HEK293T (cell line): ENCODE results near the gene SH2D4B.
A peak's percentile ranks its signal among the peaks of the same experiment; 100 is the strongest.

Source experiments
- CTCF ChIA-PET: fragments of 350-600 bp; formaldehyde crosslinking; extraction: SDS; loops from one replicate; lab custom pipeline; 2021; ENCODE audit warnings: antibody characterized with exemption, inconsistent platforms; lab: Yijun Ruan, JAX
- POLR2A ChIA-PET: fragments of 350-600 bp; formaldehyde crosslinking; extraction: SDS; loops from one replicate; lab custom pipeline; 2020; ENCODE audit warnings: antibody characterized with exemption, inconsistent platforms; lab: Yijun Ruan, JAX
- DNase-seq: peaks from one replicate; pipeline ENCODE4 v3.0.0; 2012; ENCODE audit warnings: mixed read lengths; ENCODE audit errors: extremely low spot score
- ARNT ChIP-seq: fragments of 450-650 bp; IDR thresholded peaks from 2 replicates; pipeline ENCODE4 v1.6.1; 2017; ENCODE audit warnings: mild to moderate bottlenecking
- BHLHE40 ChIP-seq: fragments of 450-650 bp; IDR thresholded peaks from 2 replicates; pipeline ENCODE4 v1.6.1; 2016; ENCODE audit warnings: mild to moderate bottlenecking, moderate library complexity, borderline replicate concordance
- CTBP1 ChIP-seq: fragments of 450-650 bp; IDR thresholded peaks from 2 replicates; pipeline ENCODE4 v1.6.1; 2016; ENCODE audit warnings: borderline replicate concordance
- ELF4 ChIP-seq: fragments of 450-650 bp; IDR thresholded peaks from 2 replicates; pipeline ENCODE4 v1.6.1; 2017; ENCODE audit warnings: antibody characterized with exemption
- FOXA1 ChIP-seq: fragments of 450-650 bp; IDR thresholded peaks from 2 replicates; pipeline ENCODE4 v1.6.1; 2016; ENCODE audit warnings: mild to moderate bottlenecking
- FOXK2 ChIP-seq: fragments of 450-650 bp; IDR thresholded peaks from 2 replicates; pipeline ENCODE4 v1.6.1; 2016; ENCODE audit warnings: mild to moderate bottlenecking
- FOXM1 ChIP-seq: fragments of 450-650 bp; IDR thresholded peaks from 2 replicates; pipeline ENCODE4 v1.6.1; 2017; ENCODE audit warnings: mild to moderate bottlenecking, borderline replicate concordance
- HDGF ChIP-seq: fragments of 450-650 bp; IDR thresholded peaks from 2 replicates; pipeline ENCODE4 v1.6.1; 2017; ENCODE audit warnings: antibody characterized with exemption, borderline replicate concordance
- L3MBTL2 ChIP-seq: fragments of 450-650 bp; conservative IDR thresholded peaks from 2 replicates; pipeline ENCODE4 v1.6.1; 2016; ENCODE audit warnings: mild to moderate bottlenecking
- LEF1 ChIP-seq: fragments of 450-650 bp; IDR thresholded peaks from 2 replicates; pipeline ENCODE4 v1.6.1; 2017; ENCODE audit warnings: mild to moderate bottlenecking, borderline replicate concordance
- NFRKB ChIP-seq: fragments of 450-650 bp; IDR thresholded peaks from 2 replicates; pipeline ENCODE4 v1.6.1; 2016; ENCODE audit warnings: mild to moderate bottlenecking, moderate library complexity
- SP1 ChIP-seq: fragments of 450-650 bp; IDR thresholded peaks from 2 replicates; pipeline ENCODE4 v1.6.1; 2017
- SUZ12 ChIP-seq: fragments of 450-650 bp; IDR thresholded peaks from 2 replicates; pipeline ENCODE4 v1.6.1; 2016; ENCODE audit warnings: mild to moderate bottlenecking
- TARDBP ChIP-seq: fragments of 450-650 bp; IDR thresholded peaks from 2 replicates; pipeline ENCODE4 v1.6.1; 2016
- ZNF384 ChIP-seq: fragments of 450-650 bp; IDR thresholded peaks from 2 replicates; pipeline ENCODE4 v1.6.1; 2016
- TF ChIP-seq, protein P1 (sequence below): fragments of 450-650 bp; IDR thresholded peaks from 2 replicates; pipeline ENCODE4 v1.6.1; 2016

SH2D4B gene

DNA sequence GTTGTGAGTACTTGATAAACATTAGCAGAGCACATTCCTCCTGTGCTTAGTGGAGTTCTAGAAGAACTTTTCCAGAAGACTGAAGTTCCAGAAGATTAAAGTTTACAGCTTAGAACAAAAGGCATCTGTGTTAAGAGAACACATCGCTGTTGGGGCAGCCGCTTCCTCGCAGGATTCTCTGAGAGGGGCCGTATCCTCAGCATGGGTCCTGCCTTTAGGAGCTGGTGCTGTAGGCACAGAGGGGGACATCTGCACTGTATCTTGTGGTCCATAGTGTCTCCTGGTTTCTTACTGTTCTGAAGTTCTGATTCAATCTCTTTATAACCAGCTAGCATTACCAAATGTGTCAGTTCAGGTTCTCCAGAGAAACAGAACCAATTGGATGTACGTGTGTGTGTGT is 16.3 kb downstream of the SH2D4B start:
- CTCF ChIA-PET = interaction anchor here (0.6 kb wide), 1 partner anchor 18 kb away, joined by 6 read pairs; no protein-coding TSS in a partner anchor
- POLR2A ChIA-PET = no interaction called here
- TF ChIP-seq, protein P1, sequence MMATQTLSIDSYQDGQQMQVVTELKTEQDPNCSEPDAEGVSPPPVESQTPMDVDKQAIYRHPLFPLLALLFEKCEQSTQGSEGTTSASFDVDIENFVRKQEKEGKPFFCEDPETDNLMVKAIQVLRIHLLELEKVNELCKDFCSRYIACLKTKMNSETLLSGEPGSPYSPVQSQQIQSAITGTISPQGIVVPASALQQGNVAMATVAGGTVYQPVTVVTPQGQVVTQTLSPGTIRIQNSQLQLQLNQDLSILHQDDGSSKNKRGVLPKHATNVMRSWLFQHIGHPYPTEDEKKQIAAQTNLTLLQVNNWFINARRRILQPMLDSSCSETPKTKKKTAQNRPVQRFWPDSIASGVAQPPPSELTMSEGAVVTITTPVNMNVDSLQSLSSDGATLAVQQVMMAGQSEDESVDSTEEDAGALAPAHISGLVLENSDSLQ = no peak
- no peak for TF ChIP-seq SUZ12
- no peak for TF ChIP-seq HDGF
- TF ChIP-seq FOXA1 = no peak
- no peak for TF ChIP-seq CTBP1
- no peak for TF ChIP-seq TARDBP
- TF ChIP-seq ZNF384 = no peak
- no peak for TF ChIP-seq BHLHE40
- TF ChIP-seq FOXM1 = no peak
- no peak for TF ChIP-seq LEF1
- TF ChIP-seq ARNT = no peak
- no peak for TF ChIP-seq ELF4
- TF ChIP-seq L3MBTL2 = no peak
- TF ChIP-seq NFRKB = no peak
- no peak for TF ChIP-seq SP1
- no peak for TF ChIP-seq FOXK2
- peak; percentile 3 for DNase-seq

DNA sequence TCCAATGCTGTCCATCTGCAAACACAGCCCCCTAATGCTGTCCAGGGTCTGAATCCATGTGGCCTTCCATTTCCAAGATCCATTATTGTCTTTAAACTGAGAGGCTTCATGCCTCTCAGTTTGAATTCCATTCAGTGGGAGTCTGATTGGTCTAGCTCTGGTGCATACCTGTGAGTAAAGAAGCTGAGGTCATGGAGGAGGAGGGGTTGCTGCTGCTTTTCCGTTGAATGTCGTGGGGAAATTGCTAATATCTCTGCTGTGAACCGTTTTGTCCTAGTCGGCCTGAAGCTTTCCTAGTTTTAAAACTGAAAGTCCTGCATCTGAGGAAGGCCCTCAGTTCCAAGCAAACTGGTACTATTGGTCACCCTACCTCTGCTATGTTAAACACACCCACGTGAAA is 17.7 kb downstream of the SH2D4B start:
- peak; percentile 2 for DNase-seq
- CTCF ChIA-PET = interaction anchor here (0.8 kb wide), 1 partner anchor 428 kb away, joined by 9 read pairs; no protein-coding TSS in a partner anchor
- POLR2A ChIA-PET = no interaction called here
- TF ChIP-seq BHLHE40 (no peak), FOXA1 (no peak), SP1 (no peak), ARNT (no peak), SUZ12 (no peak), NFRKB (no peak), ZNF384 (no peak), TARDBP (no peak), L3MBTL2 (no peak), HDGF (no peak), ELF4 (no peak)
- TF ChIP-seq, protein P1 = no peak

DNA sequence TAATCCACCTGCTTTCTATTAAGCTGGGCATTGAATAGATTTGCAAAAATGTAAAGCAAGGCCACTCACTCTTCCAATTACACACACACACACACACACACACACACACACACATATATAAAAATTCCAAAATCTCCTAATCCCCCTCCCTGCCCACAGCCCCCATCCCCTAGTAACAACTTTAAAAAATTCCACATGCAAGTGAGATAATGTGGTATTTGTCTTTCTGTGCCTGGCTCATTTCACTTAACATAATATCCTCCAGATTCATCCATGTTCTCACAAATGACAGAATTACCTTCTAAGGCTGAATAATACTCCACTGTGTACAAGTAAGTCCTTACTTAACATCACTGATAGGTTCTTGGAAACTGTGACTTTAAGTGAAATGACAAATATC is 24.2 kb downstream of the SH2D4B start:
- TF ChIP-seq, protein P1 = no peak
- TF ChIP-seq HDGF = no peak
- no peak for TF ChIP-seq LEF1
- no peak for TF ChIP-seq SP1
- DNase-seq = no peak
- ChIA-PET POLR2A (no interaction called here), CTCF (no interaction called here)

DNA sequence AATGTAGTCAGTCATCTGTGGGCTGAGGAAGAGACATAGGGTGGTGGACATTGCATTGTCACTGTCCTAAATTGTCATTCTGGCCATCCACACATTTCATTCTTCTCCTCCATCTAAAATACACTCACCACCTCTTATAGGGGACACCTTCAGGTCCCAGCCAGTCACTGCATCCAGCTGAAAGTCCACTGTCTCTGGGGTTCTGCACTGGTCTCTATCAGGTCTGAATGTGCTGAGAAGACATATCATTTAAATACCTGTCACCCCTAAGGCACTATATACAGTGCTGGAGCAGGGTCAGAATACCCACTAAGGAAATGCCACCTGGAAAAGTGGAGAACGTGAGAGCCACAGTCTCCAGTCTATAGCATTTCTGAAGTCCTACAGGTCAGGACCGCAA is 29.6 kb downstream of the SH2D4B start:
- DNase-seq = no peak
- POLR2A ChIA-PET = no interaction called here
- TF ChIP-seq ARNT (no peak), FOXK2 (no peak), ELF4 (no peak), HDGF (no peak), CTBP1 (no peak), TARDBP (no peak), FOXA1 (no peak), ZNF384 (no peak), L3MBTL2 (no peak), FOXM1 (no peak), NFRKB (no peak), LEF1 (no peak), SP1 (no peak), BHLHE40 (no peak), SUZ12 (no peak)
- TF ChIP-seq, protein P1 = no peak
- CTCF ChIA-PET = no interaction called here

DNA sequence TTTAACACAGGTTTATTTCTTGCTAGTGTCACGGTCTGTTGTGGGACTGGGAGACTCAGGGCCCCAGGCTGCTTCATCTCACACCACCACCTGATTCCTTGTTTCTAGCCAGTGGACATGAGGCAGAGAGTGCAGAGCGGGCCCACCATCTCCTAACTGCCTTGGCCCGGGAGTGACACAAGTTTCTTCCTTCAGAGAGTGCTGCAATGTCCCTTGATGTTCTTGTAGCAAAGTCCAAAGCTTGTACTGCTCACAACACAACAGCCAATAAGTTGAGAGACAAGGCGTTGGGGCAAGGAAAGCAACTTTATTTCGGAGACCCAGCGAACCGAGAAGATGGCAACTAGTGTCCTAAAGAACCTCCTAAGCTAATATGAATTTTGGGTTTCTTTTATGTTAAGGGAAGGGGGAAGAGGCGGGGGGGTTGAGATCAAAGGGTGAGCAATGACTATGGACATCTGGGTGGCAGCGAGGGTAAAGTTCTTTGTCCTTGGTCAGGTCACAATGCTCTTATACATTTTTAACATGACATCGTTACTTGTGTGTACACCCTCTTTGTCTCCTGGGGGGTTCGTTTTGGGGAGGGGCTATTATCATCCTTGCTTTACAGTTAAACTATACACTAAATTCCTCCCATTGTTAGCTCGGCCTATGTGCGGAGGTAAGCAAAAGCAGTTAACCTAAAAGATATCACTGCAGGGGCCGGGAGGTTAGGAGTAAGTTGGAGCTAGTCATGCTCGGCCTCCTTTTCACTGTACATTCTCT is 31.6 kb downstream of the SH2D4B start:
- no peak for DNase-seq
- TF ChIP-seq ELF4 = no peak
- TF ChIP-seq L3MBTL2 = no peak
- TF ChIP-seq LEF1 = no peak
- no peak for TF ChIP-seq ARNT
- CTCF ChIA-PET = interaction anchor here (0.7 kb wide), 1 partner anchor 292 kb away, joined by 3 read pairs; no protein-coding TSS in a partner anchor
- POLR2A ChIA-PET = no interaction called here

DNA sequence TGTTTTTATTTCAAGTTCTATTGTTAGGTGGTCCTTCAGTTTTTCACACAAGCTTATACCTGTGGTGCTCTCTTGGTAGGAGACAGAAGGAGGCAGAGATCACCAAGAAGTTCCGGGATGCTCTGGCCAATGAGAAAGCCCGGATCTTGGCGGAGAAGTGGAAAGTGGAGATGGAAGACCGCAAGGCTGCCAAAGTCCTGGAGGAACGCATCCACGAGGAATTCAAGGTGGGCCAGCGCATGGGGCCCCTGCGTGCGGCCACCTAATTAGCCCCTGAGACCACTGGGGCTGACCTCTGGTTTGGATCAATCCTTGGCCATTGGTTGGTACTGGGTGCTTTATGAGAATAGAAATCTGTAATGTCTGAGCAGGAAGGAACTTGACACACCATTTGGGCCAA is 33.6 kb downstream of the SH2D4B start:
- POLR2A ChIA-PET = no interaction called here
- CTCF ChIA-PET = interaction anchor here (0.6 kb wide), 1 partner anchor 18 kb away, joined by 6 read pairs; no protein-coding TSS in a partner anchor
- TF ChIP-seq CTBP1 = no peak
- TF ChIP-seq TARDBP = no peak
- no peak for TF ChIP-seq L3MBTL2
- no peak for TF ChIP-seq SUZ12
- no peak for TF ChIP-seq NFRKB
- no peak for TF ChIP-seq ARNT
- no peak for TF ChIP-seq ZNF384
- no peak for TF ChIP-seq BHLHE40
- TF ChIP-seq SP1 = no peak
- TF ChIP-seq HDGF = no peak
- TF ChIP-seq ELF4 = no peak
- no peak for TF ChIP-seq FOXA1
- TF ChIP-seq LEF1 = no peak
- no peak for TF ChIP-seq FOXM1
- no peak for TF ChIP-seq FOXK2
- TF ChIP-seq, protein P1 = no peak
- DNase-seq = no peak
